ENCODE results near the gene SKIDA1.

The SKIDA1 gene

DNA sequence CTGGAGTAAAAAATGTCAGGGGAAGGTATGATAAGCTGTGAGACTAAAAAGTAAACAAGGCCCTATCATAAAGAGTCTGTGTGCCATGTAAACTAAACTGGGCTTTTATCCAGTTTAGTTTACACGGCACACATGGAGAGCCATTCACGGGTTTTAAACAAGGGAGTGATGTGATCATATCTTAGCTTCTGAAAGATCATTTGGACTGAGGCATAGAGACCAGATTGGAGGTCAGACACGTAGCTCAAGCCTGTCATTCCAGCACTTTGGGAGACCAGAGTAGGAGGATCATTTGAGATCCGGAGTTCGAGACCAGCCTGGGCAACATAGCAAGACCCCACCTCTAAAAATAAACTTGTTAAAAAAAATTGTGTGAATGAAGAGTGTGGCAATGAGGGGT is 50.1 kb downstream of the SKIDA1 start:
- no peak for DNase-seq

DNA sequence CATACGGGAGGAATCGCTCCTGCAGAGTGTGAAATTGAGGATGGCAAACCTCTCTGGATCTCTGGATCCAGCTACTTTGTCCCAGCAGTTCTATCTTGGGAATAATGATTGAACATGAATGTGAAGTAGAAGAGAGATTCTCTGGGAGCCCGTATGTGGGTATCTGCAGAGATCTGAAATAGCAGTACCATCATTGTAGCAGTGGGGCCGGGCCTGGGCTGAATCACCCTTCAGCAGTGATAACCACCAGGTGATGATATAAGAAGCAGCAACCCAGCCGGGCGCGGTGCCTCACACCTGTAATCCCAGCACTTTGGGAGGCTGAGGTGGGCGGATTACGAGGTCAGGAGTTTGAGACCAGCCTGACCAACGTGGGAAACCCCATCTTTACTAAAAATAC is 51.9 kb downstream of the SKIDA1 start:
- no peak for DNase-seq

DNA sequence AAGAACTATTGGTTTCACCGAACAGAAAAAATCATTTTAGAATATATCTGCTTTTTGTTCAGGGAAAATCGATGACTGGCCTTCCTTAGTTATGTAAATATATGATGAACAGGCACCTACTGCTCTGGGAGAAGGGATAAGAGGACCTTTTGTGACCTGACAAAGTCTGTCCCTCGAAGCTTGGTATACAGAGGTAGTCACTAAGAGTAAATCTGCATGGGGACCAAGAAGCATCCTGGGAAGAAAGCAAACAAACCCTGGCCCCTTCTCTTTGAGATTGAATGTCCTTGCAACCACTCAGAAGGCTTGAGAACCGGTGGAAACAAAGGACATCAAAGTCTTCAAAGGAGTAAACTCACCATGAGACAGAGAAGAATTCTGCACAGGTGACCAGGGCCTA is 52.3 kb downstream of the SKIDA1 start:
- DNase-seq: no peak

DNA sequence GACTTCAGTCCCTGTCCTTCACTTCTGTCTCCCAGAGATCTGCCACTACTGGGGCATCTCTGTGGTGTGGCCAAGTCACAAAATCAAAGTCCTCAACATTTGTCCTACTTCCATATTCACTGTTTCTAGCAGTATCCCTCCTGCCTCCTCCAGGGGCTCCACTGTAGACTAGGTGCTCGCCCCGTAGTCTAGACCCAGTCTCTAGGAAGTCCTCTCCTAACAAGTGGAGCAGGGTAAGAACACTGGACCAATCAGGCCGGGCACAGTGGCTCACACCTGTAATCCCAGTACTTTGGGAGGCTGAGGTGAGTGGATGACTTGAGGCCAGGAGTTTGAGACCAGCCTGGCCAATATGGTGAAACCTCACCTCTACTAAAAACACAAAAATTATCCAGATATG is 57.4 kb downstream of the SKIDA1 start:
- DNase-seq: no peak

DNA sequence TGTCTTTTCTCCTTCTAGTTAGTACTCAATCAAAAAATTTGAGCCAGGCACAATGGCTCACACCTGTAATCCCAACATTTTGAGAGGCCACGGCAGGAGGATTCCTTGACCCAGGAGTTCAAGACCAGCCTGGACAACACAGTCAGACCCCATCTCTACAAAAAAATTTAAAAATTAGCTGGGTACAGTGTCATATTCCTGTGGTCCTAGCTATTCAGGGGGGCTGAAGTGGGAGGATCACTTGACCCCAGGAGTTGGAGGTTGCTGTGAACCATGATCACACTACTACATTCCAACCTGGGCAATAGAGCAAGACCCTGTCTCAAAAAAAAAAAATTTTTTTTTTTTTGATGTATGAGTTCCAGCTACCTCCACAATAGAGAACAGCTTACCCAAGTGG is 57.8 kb downstream of the SKIDA1 start:
- DNase-seq: no peak

DNA sequence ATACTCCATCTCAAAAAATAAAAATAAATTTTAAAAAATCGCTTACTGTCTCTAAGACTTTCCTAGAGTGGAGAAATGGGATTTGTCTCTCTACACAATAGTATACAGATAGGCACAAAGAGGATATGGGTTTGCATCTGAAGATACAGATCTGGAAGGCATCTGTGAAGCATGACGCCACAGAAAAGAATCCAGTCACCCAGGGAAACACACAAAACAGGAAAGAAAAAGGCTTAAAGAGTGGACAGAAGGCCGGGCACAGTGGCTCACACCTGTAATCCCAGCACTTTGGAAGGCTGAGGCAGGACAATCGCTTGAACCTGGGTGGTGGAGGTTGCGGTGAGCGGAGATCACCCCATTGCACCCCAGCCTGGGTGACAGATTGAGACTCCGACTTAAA is 61.3 kb downstream of the SKIDA1 start:
- no peak for DNase-seq
